Breast epithelium (tissue), 3 donors: Measurements from ENCODE around the gene USH1G.
"Not testable (repeated sequence)": the region's sequence is repeated elsewhere in the genome, so short reads cannot be mapped to it uniquely, and the experiment has no call there.

Experiments used
- CTCF ChIP-seq, 3 donors: fragments of 450-650 bp; IDR thresholded peaks; one replicate each; pipeline ENCODE4 v1.5.1; 2016 to 2017; ENCODE audit warnings: antibody characterized with exemption in 3 of 3, mild to moderate bottlenecking in 3 of 3, moderate library complexity in 3 of 3
- POLR2A ChIP-seq: fragments of 450-650 bp; IDR thresholded peaks from one replicate; pipeline ENCODE4 v1.6.1; 2016; ENCODE audit warnings: antibody characterized with exemption, mild to moderate bottlenecking, moderate library complexity
- POLR2AphosphoS5 ChIP-seq, 3 donors: sonication (generic); formaldehyde crosslinking; IDR thresholded peaks; one replicate each; pipeline ENCODE4 v1.6.1; 2017; ENCODE audit warnings: antibody characterized with exemption in 3 of 3

GRCh38 chr17:74969501-74969900 lies 46.4 kb upstream of the USH1G start:
- not testable (repeated sequence) for TF ChIP-seq CTCF (IDR thresholded peaks at IDR 0.05); POLR2A; POLR2AphosphoS5 (IDR thresholded peaks at IDR 0.05)
